Panc1 (cell line): ENCODE data around the gene CPT1B. TPM values are rescaled to one million over a fixed set of nuclear protein-coding genes. Genes with fewer than 3 reads are reported as not detected.

ENCODE experiments used
- ATAC-seq: fragments of 200-7000 bp; cut with Tn5 transposase; 2 replicates; pipeline ENCODE4 v1.9.1; 2020; ENCODE audit warnings: mild to moderate bottlenecking, moderate library complexity
- BruUV-seq: library from RNA; stranded (reverse); fragments of 400-500 nt; replicated peaks from 2 replicates; lab custom pipeline; 2021; lab: Mats Ljungman, UMichigan
- CTCF ChIA-PET: fragments of 300-600 bp; sonication (Branson Sonifier 250); formaldehyde crosslinking; loops from one replicate; lab custom pipeline; 2022; ENCODE audit warnings: antibody characterized with exemption; lab: Charles Lee
- POLR2A ChIA-PET: fragments of 300-600 bp; sonication (Branson Sonifier 250); formaldehyde crosslinking; loops from one replicate; lab custom pipeline; 2022; ENCODE audit warnings: antibody characterized with exemption; lab: Charles Lee
- DNase-seq: peaks from one replicate; pipeline ENCODE4 v3.0.0-alpha.2; 2010; ENCODE audit warnings: low read depth, low spot score
- H3K27ac ChIP-seq: 2 replicates; pipeline ENCODE4 v1.5.1; 2011; ENCODE audit warnings: mild to moderate bottlenecking, low read length, inconsistent platforms
- H3K27me3 ChIP-seq: fragments of 200-500 bp; sonication (Bioruptor generic); 2 replicates; pipeline ENCODE4 v1.6.0; 2014; ENCODE audit warnings: low read length, inconsistent platforms; ENCODE audit not compliant: control insufficient read depth, insufficient read depth
- H3K36me3 ChIP-seq: fragments of 200-500 bp; sonication (Bioruptor generic); 2 replicates; pipeline ENCODE4 v1.5.1; 2014; ENCODE audit warnings: inconsistent platforms, mild to moderate bottlenecking, low read length, moderate library complexity; ENCODE audit not compliant: control insufficient read depth, insufficient read depth
- H3K4me1 ChIP-seq: 2 replicates; pipeline ENCODE4 v1.5.1; 2011; ENCODE audit warnings: inconsistent platforms, mild to moderate bottlenecking, low read length, moderate library complexity; ENCODE audit not compliant: control insufficient read depth, insufficient read depth
- H3K4me3 ChIP-seq, 2 experiments: 2 replicates each; pipeline ENCODE4 v1.5.1; 2011 to 2012; ENCODE audit warnings: low read depth in 2 of 2, low read length in 2 of 2, mild to moderate bottlenecking in 2 of 2, inconsistent platforms in 1 of 2, moderate library complexity in 1 of 2
- H3K9me3 ChIP-seq: fragments of 200-500 bp; sonication (Bioruptor generic); 2 replicates; pipeline ENCODE4 v1.5.1; 2014; ENCODE audit warnings: low read depth, mild to moderate bottlenecking, inconsistent platforms, low read length, moderate library complexity; ENCODE audit not compliant: control insufficient read depth, insufficient read depth
- POLR2AphosphoS5 ChIP-seq: IDR thresholded peaks from 2 replicates; pipeline ENCODE4 v1.6.1; 2012; ENCODE audit warnings: mild to moderate bottlenecking, low read depth, low read length, moderate library complexity
- SIN3A ChIP-seq: IDR thresholded peaks from 2 replicates; pipeline ENCODE4 v1.6.1; 2012; ENCODE audit warnings: low read depth, mild to moderate bottlenecking, low read length, moderate library complexity, borderline replicate concordance; ENCODE audit not compliant: insufficient read depth
- TCF7L2 ChIP-seq: IDR thresholded peaks from 2 replicates; pipeline ENCODE4 v1.6.1; 2011; ENCODE audit warnings: mild to moderate bottlenecking, low read depth, low read length, inconsistent platforms
- in situ Hi-C: cut with HindIII; loops from 2 replicates; pipeline ENCODE4 v1.10.0; 2016; ENCODE audit warnings: low sequenced_read_pairs, low pct_unique_long_range_greater_than_20kb
- intact Hi-C: fragments of 100-400 bp; cut with micrococcal nuclease; formaldehyde crosslinking; loops from one replicate; pipeline ENCODE4 v1.10.0; 2022; ENCODE audit not compliant: unreplicated experiment
- total RNA-seq: library from RNA; stranded (reverse); gene quantifications from one replicate; pipeline ENCODE4 v1.2.1, GENCODE V29; 2021; ENCODE audit not compliant: unreplicated experiment
- TF ChIP-seq, protein P1 (sequence below), 2 experiments: IDR thresholded peaks; 2 replicates each; pipeline ENCODE4 v1.6.1; 2011 to 2012; ENCODE audit warnings: low read depth in 2 of 2, control low read depth in 1 of 2, low read length in 1 of 2, mild to moderate bottlenecking in 1 of 2, moderate library complexity in 1 of 2; ENCODE audit not compliant: insufficient read depth in 1 of 2
- TF ChIP-seq, protein P2 (sequence below): fragments of 450-650 bp; IDR thresholded peaks from 2 replicates; pipeline ENCODE4 v1.5.1; 2017; ENCODE audit warnings: mild to moderate bottlenecking

The CPT1B gene
- total RNA-seq, 1 experiment from 2014 or later, result 18.4 TPM

GRCh38 chr22:50581031-50581949 is 3.1 kb upstream of the CPT1B start:
- Histone ChIP-seq H3K9me3 (no peaks in the 10 kb centered on the region), H3K4me1 (0 out of 2 replicates have a peak, but pooled peaks cover 2% of the 10 kb centered on the region), H3K27ac (peak overlapping the region; percentile 86), H3K27me3 (no peaks in the 10 kb centered on the region), H3K4me3 (peak overlapping the region; percentile 67 to 68), H3K36me3 (no peaks in the 10 kb centered on the region)
- no TSS peak for BruUV-seq
- ChIA-PET CTCF (no interaction called here), POLR2A (no interaction called here)
- TF ChIP-seq SIN3A (no peak), TCF7L2 (no peak), POLR2AphosphoS5 (no peak)
- TF ChIP-seq, protein P1, sequence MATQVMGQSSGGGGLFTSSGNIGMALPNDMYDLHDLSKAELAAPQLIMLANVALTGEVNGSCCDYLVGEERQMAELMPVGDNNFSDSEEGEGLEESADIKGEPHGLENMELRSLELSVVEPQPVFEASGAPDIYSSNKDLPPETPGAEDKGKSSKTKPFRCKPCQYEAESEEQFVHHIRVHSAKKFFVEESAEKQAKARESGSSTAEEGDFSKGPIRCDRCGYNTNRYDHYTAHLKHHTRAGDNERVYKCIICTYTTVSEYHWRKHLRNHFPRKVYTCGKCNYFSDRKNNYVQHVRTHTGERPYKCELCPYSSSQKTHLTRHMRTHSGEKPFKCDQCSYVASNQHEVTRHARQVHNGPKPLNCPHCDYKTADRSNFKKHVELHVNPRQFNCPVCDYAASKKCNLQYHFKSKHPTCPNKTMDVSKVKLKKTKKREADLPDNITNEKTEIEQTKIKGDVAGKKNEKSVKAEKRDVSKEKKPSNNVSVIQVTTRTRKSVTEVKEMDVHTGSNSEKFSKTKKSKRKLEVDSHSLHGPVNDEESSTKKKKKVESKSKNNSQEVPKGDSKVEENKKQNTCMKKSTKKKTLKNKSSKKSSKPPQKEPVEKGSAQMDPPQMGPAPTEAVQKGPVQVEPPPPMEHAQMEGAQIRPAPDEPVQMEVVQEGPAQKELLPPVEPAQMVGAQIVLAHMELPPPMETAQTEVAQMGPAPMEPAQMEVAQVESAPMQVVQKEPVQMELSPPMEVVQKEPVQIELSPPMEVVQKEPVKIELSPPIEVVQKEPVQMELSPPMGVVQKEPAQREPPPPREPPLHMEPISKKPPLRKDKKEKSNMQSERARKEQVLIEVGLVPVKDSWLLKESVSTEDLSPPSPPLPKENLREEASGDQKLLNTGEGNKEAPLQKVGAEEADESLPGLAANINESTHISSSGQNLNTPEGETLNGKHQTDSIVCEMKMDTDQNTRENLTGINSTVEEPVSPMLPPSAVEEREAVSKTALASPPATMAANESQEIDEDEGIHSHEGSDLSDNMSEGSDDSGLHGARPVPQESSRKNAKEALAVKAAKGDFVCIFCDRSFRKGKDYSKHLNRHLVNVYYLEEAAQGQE (IDR thresholded peaks at IDR 0.05; ENCODE audit: insufficient read depth in 1 of 2, low read depth in 2 of 2, low read length in 1 of 2), result no peak
- TF ChIP-seq, protein P2, sequence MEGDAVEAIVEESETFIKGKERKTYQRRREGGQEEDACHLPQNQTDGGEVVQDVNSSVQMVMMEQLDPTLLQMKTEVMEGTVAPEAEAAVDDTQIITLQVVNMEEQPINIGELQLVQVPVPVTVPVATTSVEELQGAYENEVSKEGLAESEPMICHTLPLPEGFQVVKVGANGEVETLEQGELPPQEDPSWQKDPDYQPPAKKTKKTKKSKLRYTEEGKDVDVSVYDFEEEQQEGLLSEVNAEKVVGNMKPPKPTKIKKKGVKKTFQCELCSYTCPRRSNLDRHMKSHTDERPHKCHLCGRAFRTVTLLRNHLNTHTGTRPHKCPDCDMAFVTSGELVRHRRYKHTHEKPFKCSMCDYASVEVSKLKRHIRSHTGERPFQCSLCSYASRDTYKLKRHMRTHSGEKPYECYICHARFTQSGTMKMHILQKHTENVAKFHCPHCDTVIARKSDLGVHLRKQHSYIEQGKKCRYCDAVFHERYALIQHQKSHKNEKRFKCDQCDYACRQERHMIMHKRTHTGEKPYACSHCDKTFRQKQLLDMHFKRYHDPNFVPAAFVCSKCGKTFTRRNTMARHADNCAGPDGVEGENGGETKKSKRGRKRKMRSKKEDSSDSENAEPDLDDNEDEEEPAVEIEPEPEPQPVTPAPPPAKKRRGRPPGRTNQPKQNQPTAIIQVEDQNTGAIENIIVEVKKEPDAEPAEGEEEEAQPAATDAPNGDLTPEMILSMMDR, result no peak
- ATAC-seq (no peak), DNase-seq (no peak)
- in situ Hi-C loops, result no loop called here
- intact Hi-C loops, result no loop called here

GRCh38 chr22:50579752-50580151 is 1.5 kb upstream of the CPT1B start:
- TF ChIP-seq, protein P2, result no peak
- TF ChIP-seq TCF7L2 (no peak), POLR2AphosphoS5 (no peak), SIN3A (no peak)
- TF ChIP-seq, protein P1 (IDR thresholded peaks at IDR 0.05; ENCODE audit: insufficient read depth in 1 of 2, low read depth in 2 of 2, low read length in 1 of 2), result no peak
- no peak overlapping the region for H3K4me3 ChIP-seq
- ChIA-PET POLR2A (no interaction called here), CTCF (no interaction called here)
- H3K36me3 ChIP-seq, result no peaks in the 10 kb centered on the region
- H3K9me3 ChIP-seq, result no peaks in the 10 kb centered on the region
- in situ Hi-C loops, result no loop called here
- ATAC-seq (no peak), DNase-seq (no peak)
- no TSS peak for BruUV-seq
- 0 out of 2 replicates have a peak, but pooled peaks cover 2% of the 10 kb centered on the region for H3K4me1 ChIP-seq
- intact Hi-C loops, result no loop called here
- no peaks in the 10 kb centered on the region for H3K27me3 ChIP-seq
- H3K27ac ChIP-seq, result no peak overlapping the region
